HL-60 (cell line): ENCODE measurements around the gene DDX42.

Experiments used
- DNase-seq, 2 experiments: peaks; one replicate each; pipeline ENCODE4 v3.0.0-alpha.2; 2010 to 2020; ENCODE audit warnings: low read depth in 1 of 2, low spot score in 1 of 2
- H3K27ac ChIP-seq: fragments of 250-450 bp; sonication (Bioruptor Pico); replicated peaks from 2 replicates; pipeline ENCODE4 v1.5.1; 2020; ENCODE audit warnings: mild to moderate bottlenecking, moderate library complexity
- H3K27me3 ChIP-seq: fragments of 250-450 bp; sonication (Bioruptor Pico); 2 replicates; pipeline ENCODE4 v1.5.1; 2021; ENCODE audit warnings: mild to moderate bottlenecking, moderate library complexity; ENCODE audit not compliant: insufficient read depth, poor library complexity, severe bottlenecking
- H3K4me3 ChIP-seq: replicated peaks from 2 replicates; pipeline ENCODE4 v1.5.1; 2011; ENCODE audit warnings: mild to moderate bottlenecking, control low read depth, low read length; ENCODE audit not compliant: insufficient read depth
- GABPA ChIP-seq: IDR thresholded peaks from 2 replicates; pipeline ENCODE4 v1.6.1; 2012; ENCODE audit warnings: low read depth
- POLR2AphosphoS5 ChIP-seq: IDR thresholded peaks from 2 replicates; pipeline ENCODE4 v1.6.1; 2012; ENCODE audit warnings: low read depth
- REST ChIP-seq: IDR thresholded peaks from 2 replicates; pipeline ENCODE4 v1.6.1; 2012; ENCODE audit warnings: low read depth; ENCODE audit not compliant: insufficient replicate concordance
- SPI1 ChIP-seq: IDR thresholded peaks from 2 replicates; pipeline ENCODE4 v1.6.1; 2012; ENCODE audit warnings: low read depth, mild to moderate bottlenecking, borderline replicate concordance
- TF ChIP-seq, protein P1 (sequence below): IDR thresholded peaks from one replicate; pipeline ENCODE4 v1.5.1; 2011; ENCODE audit warnings: low read length, control low read depth, inconsistent platforms; ENCODE audit not compliant: insufficient read depth

DDX42 gene

GRCh38 chr17:63843910-63844677, 70.1 kb downstream of the DDX42 start:
- TF ChIP-seq POLR2AphosphoS5 (no peak), SPI1 (no peak), REST (no peak), GABPA (no peak)
- TF ChIP-seq, protein P1, sequence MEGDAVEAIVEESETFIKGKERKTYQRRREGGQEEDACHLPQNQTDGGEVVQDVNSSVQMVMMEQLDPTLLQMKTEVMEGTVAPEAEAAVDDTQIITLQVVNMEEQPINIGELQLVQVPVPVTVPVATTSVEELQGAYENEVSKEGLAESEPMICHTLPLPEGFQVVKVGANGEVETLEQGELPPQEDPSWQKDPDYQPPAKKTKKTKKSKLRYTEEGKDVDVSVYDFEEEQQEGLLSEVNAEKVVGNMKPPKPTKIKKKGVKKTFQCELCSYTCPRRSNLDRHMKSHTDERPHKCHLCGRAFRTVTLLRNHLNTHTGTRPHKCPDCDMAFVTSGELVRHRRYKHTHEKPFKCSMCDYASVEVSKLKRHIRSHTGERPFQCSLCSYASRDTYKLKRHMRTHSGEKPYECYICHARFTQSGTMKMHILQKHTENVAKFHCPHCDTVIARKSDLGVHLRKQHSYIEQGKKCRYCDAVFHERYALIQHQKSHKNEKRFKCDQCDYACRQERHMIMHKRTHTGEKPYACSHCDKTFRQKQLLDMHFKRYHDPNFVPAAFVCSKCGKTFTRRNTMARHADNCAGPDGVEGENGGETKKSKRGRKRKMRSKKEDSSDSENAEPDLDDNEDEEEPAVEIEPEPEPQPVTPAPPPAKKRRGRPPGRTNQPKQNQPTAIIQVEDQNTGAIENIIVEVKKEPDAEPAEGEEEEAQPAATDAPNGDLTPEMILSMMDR: no peak
- peak overlapping the region; percentile 41 for H3K4me3 ChIP-seq
- no peaks in the 10 kb centered on the region for H3K27me3 ChIP-seq
- no peak for DNase-seq
- peak overlapping the region; percentile 95 for H3K27ac ChIP-seq

- Histone ChIP-seq H3K4me3 (no peak overlapping the region), H3K27ac (no peak overlapping the region), H3K27me3 (no peaks in the 10 kb centered on the region)
- no peak for TF ChIP-seq REST
- no peak for DNase-seq
These were observed 71.5 kb downstream of the DDX42 start for GRCh38 chr17:63845509-63845908.

GRCh38 chr17:63847525-63848249, 73.7 kb downstream of the DDX42 start:
- no peak for DNase-seq
- H3K27me3 ChIP-seq: no peaks in the 10 kb centered on the region
- no peak overlapping the region for H3K4me3 ChIP-seq
- no peak overlapping the region for H3K27ac ChIP-seq
- TF ChIP-seq GABPA (no peak), POLR2AphosphoS5 (no peak), REST (no peak), SPI1 (no peak)
- TF ChIP-seq, protein P1: no peak
